Liver (tissue), 9 donors: Measurements from ENCODE around the gene MELTF. TPM values are rescaled to one million over a fixed set of nuclear protein-coding genes. Genes with fewer than 3 reads are reported as not detected.

ENCODE experiments used
- DNase-seq: peaks from one replicate; pipeline ENCODE4 v3.0.0-alpha.2; 2017; ENCODE audit warnings: low spot score
- H3K27ac ChIP-seq, 2 donors: one replicate each; pipeline ENCODE4 v1.7.0; 2013; ENCODE audit warnings: inconsistent platforms in 2 of 2, low read length in 2 of 2, control low read depth in 1 of 2, low read depth in 1 of 2, mild to moderate bottlenecking in 1 of 2
- H3K27me3 ChIP-seq, 4 donors: one replicate each; pipeline versions ENCODE4 v1.6.1 to v1.7.0; 2013; ENCODE audit warnings: low read length in 3 of 4, inconsistent platforms in 1 of 4, mild to moderate bottlenecking in 1 of 4, moderate library complexity in 1 of 4; ENCODE audit not compliant: control insufficient read depth in 4 of 4, insufficient read depth in 4 of 4
- H3K36me3 ChIP-seq, 4 donors: one replicate each; pipeline versions ENCODE4 v1.6.1 to v1.7.0; 2013; ENCODE audit warnings: low read length in 3 of 4, mild to moderate bottlenecking in 3 of 4, low read depth in 1 of 4, moderate library complexity in 1 of 4; ENCODE audit not compliant: control insufficient read depth in 4 of 4, insufficient read depth in 3 of 4
- H3K4me1 ChIP-seq, 4 donors: one replicate each; pipeline versions ENCODE4 v1.6.1 to v1.7.0; 2013; ENCODE audit warnings: low read length in 3 of 4, mild to moderate bottlenecking in 3 of 4, moderate library complexity in 1 of 4; ENCODE audit not compliant: control insufficient read depth in 4 of 4, insufficient read depth in 4 of 4
- H3K4me3 ChIP-seq, 3 donors: one replicate each; pipeline versions ENCODE4 v1.6.1 to v1.7.0; 2013; ENCODE audit warnings: low read length in 3 of 3, control low read depth in 1 of 3, low read depth in 1 of 3, mild to moderate bottlenecking in 1 of 3
- H3K9ac ChIP-seq, 2 donors: one replicate each; pipeline ENCODE4 v1.7.0; 2013; ENCODE audit warnings: low read length in 2 of 2, mild to moderate bottlenecking in 2 of 2, moderate library complexity in 2 of 2, control low read depth in 1 of 2, low read depth in 1 of 2
- H3K9me3 ChIP-seq, 4 donors: one replicate each; pipeline versions ENCODE4 v1.6.1 to v1.7.0; 2013; ENCODE audit warnings: low read length in 3 of 4; ENCODE audit not compliant: control insufficient read depth in 4 of 4
- FOXA1 ChIP-seq: IDR thresholded peaks from 2 replicates; pipeline ENCODE4 v1.6.1; 2016; ENCODE audit warnings: antibody characterized with exemption
- GABPA ChIP-seq, 2 donors: IDR thresholded peaks in 1 of 2; conservative IDR thresholded peaks in 1 of 2; 2 replicates each; pipeline ENCODE4 v1.6.1; 2016; ENCODE audit warnings: antibody characterized with exemption in 2 of 2, mild to moderate bottlenecking in 1 of 2, moderate library complexity in 1 of 2
- HNF4A ChIP-seq, 2 donors: conservative IDR thresholded peaks; 2 replicates each; pipeline ENCODE4 v1.6.1; 2016; ENCODE audit warnings: antibody characterized with exemption in 2 of 2, mild to moderate bottlenecking in 2 of 2
- HNF4G ChIP-seq: IDR thresholded peaks from 2 replicates; pipeline ENCODE4 v1.6.1; 2016; ENCODE audit warnings: antibody characterized with exemption
- NR2F2 ChIP-seq: IDR thresholded peaks from 2 replicates; pipeline ENCODE4 v1.6.1; 2016; ENCODE audit warnings: antibody characterized with exemption
- REST ChIP-seq: IDR thresholded peaks from 2 replicates; pipeline ENCODE4 v1.6.1; 2016; ENCODE audit warnings: antibody characterized with exemption, mild to moderate bottlenecking
- RXRA ChIP-seq, 2 donors: IDR thresholded peaks; 2 replicates each; pipeline ENCODE4 v1.6.1; 2017 to 2018; ENCODE audit warnings: antibody characterized with exemption in 2 of 2, mild to moderate bottlenecking in 1 of 2
- SP1 ChIP-seq: IDR thresholded peaks from 2 replicates; pipeline ENCODE4 v1.6.1; 2018; ENCODE audit warnings: antibody characterized with exemption, mild to moderate bottlenecking
- TAF1 ChIP-seq: conservative IDR thresholded peaks from 2 replicates; pipeline ENCODE4 v1.6.1; 2016; ENCODE audit warnings: antibody characterized with exemption, mild to moderate bottlenecking
- WGBS: extraction: QIAGEN DNeasy Blood & Tissue Kit; methylation state at CpG from one replicate; pipeline ENCODE4 v1.1.7; 2013; 5-methylcytosine and 5-hydroxymethylcytosine counted together
- polyA plus RNA-seq, 2 donors: library from polyadenylated mRNA; stranded (reverse) in 1 of 2; unstranded in 1 of 2; fragments of 200-250 nt in 1 of 2; fragments of >200 nt in 1 of 2; fragmentation: Nextera tagmentation in 1 of 2; extraction: Ambion mirVana in 1 of 2; gene quantifications; one replicate each; pipeline versions ENCODE4 v1.2.1 to v1.2.3, GENCODE V29; 2013 to 2015
- total RNA-seq, 2 donors: library from RNA; depleted of rRNA; stranded (reverse); fragments of >200 nt; gene quantifications; one replicate each; pipeline ENCODE4 v1.2.3, GENCODE V29; 2014
- TF ChIP-seq, protein P1 (sequence below): IDR thresholded peaks from 2 replicates; pipeline ENCODE4 v1.6.1; 2016; ENCODE audit warnings: antibody characterized with exemption
- TF ChIP-seq, protein P2 (sequence below): fragments of 150-350 bp; IDR thresholded peaks from 2 replicates; pipeline ENCODE4 v1.5.1; 2017; ENCODE audit warnings: improper control_type of control experiment, low read depth, low read length; ENCODE audit not compliant: missing input control
- donor health status: healthy.
- donor health status: healthy.
- donor health status: healthy.
- donor health status: healthy.
- donor health status: healthy.

The MELTF gene
- total and polyA plus RNA-seq, 4 donors: 0.14 to 1.2 (median 1.0) TPM

DNA sequence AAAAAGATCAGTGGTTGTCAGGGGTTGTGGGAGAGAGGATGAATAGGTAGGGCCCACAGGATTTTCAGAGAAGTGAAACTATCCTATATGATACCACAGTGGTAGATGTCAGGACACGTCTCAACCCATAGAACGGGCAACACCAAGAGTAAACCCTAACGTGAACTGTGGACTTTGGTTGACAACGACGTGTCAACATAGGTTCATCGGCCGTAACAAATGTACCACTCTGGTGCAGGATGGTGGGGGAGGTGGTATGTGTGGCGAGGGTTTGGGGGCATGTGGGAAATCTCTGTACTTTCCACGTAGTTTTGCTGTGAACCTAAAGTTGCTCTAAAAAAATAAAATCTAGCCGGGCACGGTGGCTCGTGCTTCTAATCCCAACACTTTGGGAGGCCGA lies 48.0 kb downstream of the MELTF start:
- WGBS: 55% methylated on average over 13 of the region's 13 CpGs
- TF ChIP-seq REST: no peak
- TF ChIP-seq SP1: peak; percentile 57
- peak; percentile 34 to 52 for TF ChIP-seq RXRA (IDR thresholded peaks at IDR 0.05)
- TF ChIP-seq, protein P1, sequence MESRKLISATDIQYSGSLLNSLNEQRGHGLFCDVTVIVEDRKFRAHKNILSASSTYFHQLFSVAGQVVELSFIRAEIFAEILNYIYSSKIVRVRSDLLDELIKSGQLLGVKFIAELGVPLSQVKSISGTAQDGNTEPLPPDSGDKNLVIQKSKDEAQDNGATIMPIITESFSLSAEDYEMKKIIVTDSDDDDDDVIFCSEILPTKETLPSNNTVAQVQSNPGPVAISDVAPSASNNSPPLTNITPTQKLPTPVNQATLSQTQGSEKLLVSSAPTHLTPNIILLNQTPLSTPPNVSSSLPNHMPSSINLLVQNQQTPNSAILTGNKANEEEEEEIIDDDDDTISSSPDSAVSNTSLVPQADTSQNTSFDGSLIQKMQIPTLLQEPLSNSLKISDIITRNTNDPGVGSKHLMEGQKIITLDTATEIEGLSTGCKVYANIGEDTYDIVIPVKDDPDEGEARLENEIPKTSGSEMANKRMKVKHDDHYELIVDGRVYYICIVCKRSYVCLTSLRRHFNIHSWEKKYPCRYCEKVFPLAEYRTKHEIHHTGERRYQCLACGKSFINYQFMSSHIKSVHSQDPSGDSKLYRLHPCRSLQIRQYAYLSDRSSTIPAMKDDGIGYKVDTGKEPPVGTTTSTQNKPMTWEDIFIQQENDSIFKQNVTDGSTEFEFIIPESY: no peak
- no peak for TF ChIP-seq GABPA (IDR thresholded peaks at IDR 0.05 in 1 of 2, conservative IDR thresholded peaks at IDR 0.05 in 1 of 2)
- TF ChIP-seq HNF4A (conservative IDR thresholded peaks at IDR 0.05): peak; percentile 59 to 63
- TF ChIP-seq, protein P2, sequence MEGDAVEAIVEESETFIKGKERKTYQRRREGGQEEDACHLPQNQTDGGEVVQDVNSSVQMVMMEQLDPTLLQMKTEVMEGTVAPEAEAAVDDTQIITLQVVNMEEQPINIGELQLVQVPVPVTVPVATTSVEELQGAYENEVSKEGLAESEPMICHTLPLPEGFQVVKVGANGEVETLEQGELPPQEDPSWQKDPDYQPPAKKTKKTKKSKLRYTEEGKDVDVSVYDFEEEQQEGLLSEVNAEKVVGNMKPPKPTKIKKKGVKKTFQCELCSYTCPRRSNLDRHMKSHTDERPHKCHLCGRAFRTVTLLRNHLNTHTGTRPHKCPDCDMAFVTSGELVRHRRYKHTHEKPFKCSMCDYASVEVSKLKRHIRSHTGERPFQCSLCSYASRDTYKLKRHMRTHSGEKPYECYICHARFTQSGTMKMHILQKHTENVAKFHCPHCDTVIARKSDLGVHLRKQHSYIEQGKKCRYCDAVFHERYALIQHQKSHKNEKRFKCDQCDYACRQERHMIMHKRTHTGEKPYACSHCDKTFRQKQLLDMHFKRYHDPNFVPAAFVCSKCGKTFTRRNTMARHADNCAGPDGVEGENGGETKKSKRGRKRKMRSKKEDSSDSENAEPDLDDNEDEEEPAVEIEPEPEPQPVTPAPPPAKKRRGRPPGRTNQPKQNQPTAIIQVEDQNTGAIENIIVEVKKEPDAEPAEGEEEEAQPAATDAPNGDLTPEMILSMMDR: no peak
- no peak for TF ChIP-seq TAF1
- TF ChIP-seq HNF4G: peak; percentile 33
- TF ChIP-seq NR2F2: no peak
- no peak for TF ChIP-seq FOXA1
- DNase-seq: no peak

DNA sequence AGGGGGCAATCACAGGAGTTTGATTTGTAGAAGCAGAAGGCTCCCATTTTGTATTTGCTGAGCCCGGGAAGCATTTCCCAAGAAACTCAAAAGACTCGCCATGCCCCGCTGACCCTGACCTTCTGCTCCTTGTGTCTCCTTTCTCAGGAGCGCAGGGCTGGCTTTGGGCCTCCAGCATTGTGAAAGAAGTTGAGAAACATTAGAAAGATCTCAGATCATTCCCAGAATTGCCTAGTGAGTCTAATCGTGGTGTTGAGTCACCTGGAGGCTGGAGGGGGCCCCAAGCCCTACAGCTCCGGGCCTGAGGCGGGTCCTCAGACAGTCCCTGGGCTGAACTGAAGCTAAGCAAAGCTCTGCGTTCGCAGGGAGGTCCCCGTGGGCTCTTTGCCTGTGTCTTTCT lies 50.1 kb downstream of the MELTF start:
- DNase-seq: peak; percentile 25
- WGBS: 84% methylated on average over 10 of the region's 10 CpGs
- no peak overlapping the region for H3K27ac ChIP-seq

More for the DNA sequence above, 48.0 kb downstream of the MELTF start:
- Histone ChIP-seq H3K27me3 (no peaks in the 10 kb centered on the region), H3K9ac (no peak overlapping the region), H3K4me3 (no peak overlapping the region), H3K4me1 (peaks cover 0 to 3% (median 2%) of the 10 kb centered on the region in 4 donors), H3K27ac (no peak overlapping the region), H3K9me3 (peaks cover 0 to 3% (median 0%) of the 10 kb centered on the region in 4 donors), H3K36me3 (no peaks in the 10 kb centered on the region)

More for the DNA sequence above, 50.1 kb downstream of the MELTF start:
- H3K4me3 ChIP-seq: no peak overlapping the region
- no peaks in the 10 kb centered on the region for H3K27me3 ChIP-seq
- TF ChIP-seq, protein P2: no peak
- TF ChIP-seq FOXA1 (no peak), HNF4A (conservative IDR thresholded peaks at IDR 0.05) (no peak)
- TF ChIP-seq, protein P1: no peak
- H3K36me3 ChIP-seq: no peaks in the 10 kb centered on the region
- H3K4me1 ChIP-seq: peaks cover 0 to 3% (median 2%) of the 10 kb centered on the region in 4 donors
- peaks cover 0 to 3% (median 0%) of the 10 kb centered on the region in 4 donors for H3K9me3 ChIP-seq
- H3K9ac ChIP-seq: no peak overlapping the region
